ENCODE results near the gene WSCD2.

The WSCD2 gene

GRCh38 chr12:108297895-108298760 is 169.0 kb downstream of the WSCD2 start:
- DNase-seq (ENCODE audit: extremely low spot score): no peak
- ChIA-PET POLR2A (no interaction called here), CTCF (no interaction called here)
- TF ChIP-seq HDGF (IDR thresholded peaks at IDR 0.05; ENCODE audit: borderline replicate concordance) (no peak), SUZ12 (IDR thresholded peaks at IDR 0.05) (no peak), CTBP1 (IDR thresholded peaks at IDR 0.05; ENCODE audit: borderline replicate concordance) (no peak), LEF1 (IDR thresholded peaks at IDR 0.05; ENCODE audit: borderline replicate concordance) (no peak), BHLHE40 (IDR thresholded peaks at IDR 0.05; ENCODE audit: borderline replicate concordance) (no peak), SP1 (IDR thresholded peaks at IDR 0.05) (no peak), ELF4 (IDR thresholded peaks at IDR 0.05) (no peak)

- POLR2A ChIA-PET: no interaction called here
- no peak for DNase-seq (ENCODE audit: extremely low spot score)
- CTCF ChIA-PET: interaction anchor here (0.6 kb wide), 1 partner anchor 216 kb away, joined by 5 read pairs; no protein-coding TSS in a partner anchor
- TF ChIP-seq PKNOX1 (IDR thresholded peaks at IDR 0.05): no peak
- TF ChIP-seq ZNF384 (IDR thresholded peaks at IDR 0.05): no peak
- no peak for TF ChIP-seq BHLHE40 (IDR thresholded peaks at IDR 0.05; ENCODE audit: borderline replicate concordance)
- TF ChIP-seq ARNT (IDR thresholded peaks at IDR 0.05): no peak
- no peak for TF ChIP-seq TARDBP (IDR thresholded peaks at IDR 0.05)
- no peak for TF ChIP-seq CTBP1 (IDR thresholded peaks at IDR 0.05; ENCODE audit: borderline replicate concordance)
- no peak for TF ChIP-seq FOXK2 (IDR thresholded peaks at IDR 0.05)
- TF ChIP-seq SP1 (IDR thresholded peaks at IDR 0.05): no peak
- TF ChIP-seq LEF1 (IDR thresholded peaks at IDR 0.05; ENCODE audit: borderline replicate concordance): no peak
- TF ChIP-seq FOXM1 (IDR thresholded peaks at IDR 0.05; ENCODE audit: borderline replicate concordance): no peak
- no peak for TF ChIP-seq FOXA1 (IDR thresholded peaks at IDR 0.05)
- TF ChIP-seq ELF4 (IDR thresholded peaks at IDR 0.05): no peak
- no peak for TF ChIP-seq HDGF (IDR thresholded peaks at IDR 0.05; ENCODE audit: borderline replicate concordance)
These were observed 169.7 kb downstream of the WSCD2 start for GRCh38 chr12:108298761-108299275.

- no peak for TF ChIP-seq LEF1 (IDR thresholded peaks at IDR 0.05; ENCODE audit: borderline replicate concordance)
- CTCF ChIA-PET: no interaction called here
- POLR2A ChIA-PET: no interaction called here
- DNase-seq (ENCODE audit: extremely low spot score): no peak
These were observed 170.4 kb downstream of the WSCD2 start for GRCh38 chr12:108299516-108299915.

Data from HEK293T (cell line).